ENCODE results near the gene C6orf136.

The C6orf136 gene, protein sequence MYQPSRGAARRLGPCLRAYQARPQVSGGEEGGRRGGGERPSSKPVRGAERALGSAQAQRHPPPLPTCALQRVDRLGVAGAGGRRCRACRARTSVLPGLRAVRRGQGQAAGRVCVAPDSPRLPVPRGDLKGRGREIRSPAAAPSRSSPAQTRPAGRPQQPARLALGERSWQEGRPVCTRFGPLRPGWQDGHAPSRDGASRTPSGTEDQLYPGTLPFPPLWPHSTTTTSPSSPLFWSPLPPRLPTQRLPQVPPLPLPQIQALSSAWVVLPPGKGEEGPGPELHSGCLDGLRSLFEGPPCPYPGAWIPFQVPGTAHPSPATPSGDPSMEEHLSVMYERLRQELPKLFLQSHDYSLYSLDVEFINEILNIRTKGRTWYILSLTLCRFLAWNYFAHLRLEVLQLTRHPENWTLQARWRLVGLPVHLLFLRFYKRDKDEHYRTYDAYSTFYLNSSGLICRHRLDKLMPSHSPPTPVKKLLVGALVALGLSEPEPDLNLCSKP

DNA sequence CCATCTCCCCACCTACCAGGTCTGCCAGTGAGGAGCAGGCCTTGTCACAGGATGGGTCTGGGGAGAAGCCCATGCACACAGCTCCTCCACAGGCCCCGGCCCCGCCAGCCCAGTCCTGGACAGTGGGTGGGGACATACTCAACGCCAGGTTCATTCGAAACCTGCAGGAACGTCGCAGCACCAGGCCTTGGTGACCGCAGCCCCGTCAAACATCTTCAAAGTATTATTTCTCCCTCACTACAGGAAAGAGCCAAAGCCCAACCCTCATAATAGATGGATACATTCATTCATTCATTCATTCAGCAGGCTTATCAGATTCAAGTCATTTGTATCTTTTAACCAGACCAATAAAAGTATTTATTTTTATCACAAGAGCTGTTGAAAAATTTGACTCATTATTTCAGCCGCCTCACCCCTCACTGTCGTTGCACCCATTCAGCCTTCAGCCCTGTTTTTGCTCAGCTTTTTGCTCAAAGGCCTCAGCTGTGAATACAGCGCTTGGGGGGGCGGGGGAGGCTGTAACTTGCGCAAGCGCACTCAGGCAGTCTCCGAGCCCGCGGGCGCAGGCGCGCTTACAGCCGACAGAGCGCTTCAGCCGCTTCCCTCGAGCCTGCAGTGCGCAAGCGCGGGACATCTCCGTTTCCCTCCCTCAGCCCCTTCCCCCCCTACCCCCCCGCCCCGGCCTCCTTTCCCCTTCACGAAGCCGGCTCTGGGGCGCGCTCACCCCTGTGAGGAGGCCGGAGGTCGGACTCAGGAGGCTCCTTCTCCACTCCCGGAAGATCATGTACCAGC, at the start of gene C6orf136:
TSS of gene C6orf136 (plus strand) at position 684 of the 792 bp plus-strand sequence. CDS start at position 783, 99 bp downstream.
- peak; percentile 83 for DNase-seq

DNA sequence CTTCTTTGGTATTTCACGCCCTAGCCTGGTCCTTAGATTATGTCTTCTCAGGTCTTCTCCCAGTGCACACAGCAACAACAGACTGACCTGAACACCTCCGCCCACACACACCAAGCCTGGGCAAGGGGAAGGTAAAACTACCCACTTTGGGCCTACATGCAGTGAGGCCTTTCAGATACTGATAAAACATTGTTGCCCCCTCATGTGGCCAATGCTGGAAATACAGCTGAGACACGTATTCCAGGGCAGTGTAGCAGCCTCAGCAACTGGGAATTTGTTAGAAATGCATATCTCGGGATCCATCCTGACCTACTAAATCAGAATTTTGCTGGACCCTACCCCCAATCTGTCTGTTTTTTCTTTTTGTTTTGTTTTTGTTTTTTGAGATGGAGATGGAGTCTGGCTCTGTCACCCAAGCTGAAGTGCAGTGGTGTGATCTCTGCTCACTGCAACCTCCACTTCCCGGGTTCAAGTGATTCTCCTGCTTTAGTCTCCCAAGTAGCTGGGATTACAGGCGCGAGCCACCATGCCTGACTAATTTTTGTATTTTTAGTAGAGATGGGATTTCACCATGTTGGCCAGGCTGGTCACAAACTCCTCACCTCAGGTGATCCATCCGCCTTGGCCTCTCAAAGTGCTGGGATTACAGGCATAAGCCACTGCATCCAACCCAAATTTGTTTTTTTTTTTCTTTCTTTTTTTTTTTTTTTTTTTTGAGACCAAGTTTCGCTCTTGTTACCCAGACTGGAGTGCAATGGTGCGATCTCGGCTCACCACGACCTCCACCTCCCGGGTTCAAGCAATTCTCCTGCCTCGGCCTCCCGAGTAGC, 49.4 kb upstream of the C6orf136 start:
- DNase-seq: peak; percentile 34

DNA sequence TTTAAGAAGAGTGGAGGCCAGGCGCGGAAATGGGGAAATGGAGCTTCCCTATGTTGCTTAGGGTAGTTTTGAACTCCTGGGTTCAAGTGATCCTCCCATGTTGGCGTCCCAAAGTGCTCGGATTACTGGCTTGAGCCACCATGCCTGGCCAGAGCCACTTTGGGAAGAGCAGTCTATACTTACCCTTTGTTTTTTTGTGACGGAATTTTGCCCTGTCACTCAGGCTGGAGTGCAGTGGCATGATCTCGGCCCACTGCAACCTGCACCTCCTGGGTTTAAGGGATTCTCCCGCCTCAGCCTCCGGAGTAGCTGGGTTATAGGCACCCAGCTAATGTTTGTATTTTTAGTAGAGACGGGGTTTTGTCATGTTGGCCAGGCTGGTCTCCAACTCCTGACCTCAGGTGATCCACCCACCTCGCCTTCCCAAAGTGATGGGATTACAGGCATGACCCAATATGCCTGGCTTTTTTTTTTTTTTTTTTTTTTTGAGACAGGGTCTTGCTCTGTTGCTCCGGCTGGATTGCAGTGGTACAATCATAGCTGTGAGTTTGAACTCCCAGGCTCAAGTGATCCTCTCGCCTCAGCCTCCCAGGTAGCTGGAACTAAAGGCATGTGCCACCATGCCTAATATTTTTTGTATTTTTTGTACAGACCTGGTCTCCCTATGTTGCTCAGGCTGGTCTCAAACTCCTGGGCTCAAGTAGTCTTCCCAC, 47.9 kb upstream of the C6orf136 start:
- DNase-seq: no peak

DNA sequence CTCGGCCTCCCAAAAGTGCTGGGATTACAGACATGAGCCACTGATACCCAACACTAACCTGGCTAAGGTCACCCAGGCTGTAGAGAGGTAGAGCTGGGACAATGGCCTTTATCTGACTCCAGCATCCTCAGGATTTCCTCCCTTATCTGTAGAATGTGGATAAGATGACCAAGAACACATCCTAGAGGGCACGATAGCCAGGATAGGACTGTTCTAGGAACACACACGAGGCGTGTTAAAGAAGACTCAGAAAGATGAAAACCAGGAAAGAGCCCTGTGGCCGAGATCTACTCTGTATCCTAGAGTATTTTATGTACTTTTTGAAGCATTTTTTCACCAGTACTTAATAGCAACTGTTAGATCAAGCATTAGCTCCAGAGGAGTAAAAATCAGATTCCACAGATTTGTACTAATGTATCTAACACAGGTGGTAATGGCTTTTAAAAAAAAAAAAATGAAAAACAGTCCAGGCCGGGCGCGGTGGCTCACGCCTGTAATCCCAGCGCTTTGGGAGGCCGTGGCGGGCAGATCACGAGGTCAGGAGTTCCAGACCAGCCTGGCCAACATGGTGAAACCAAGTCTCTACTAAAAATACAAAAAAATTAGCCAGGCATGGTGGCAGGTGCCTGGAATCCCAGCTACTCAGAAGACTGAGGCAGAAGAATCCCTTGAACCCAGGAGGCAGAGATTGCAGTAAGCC, 47.2 kb upstream of the C6orf136 start:
- DNase-seq: no peak

DNA sequence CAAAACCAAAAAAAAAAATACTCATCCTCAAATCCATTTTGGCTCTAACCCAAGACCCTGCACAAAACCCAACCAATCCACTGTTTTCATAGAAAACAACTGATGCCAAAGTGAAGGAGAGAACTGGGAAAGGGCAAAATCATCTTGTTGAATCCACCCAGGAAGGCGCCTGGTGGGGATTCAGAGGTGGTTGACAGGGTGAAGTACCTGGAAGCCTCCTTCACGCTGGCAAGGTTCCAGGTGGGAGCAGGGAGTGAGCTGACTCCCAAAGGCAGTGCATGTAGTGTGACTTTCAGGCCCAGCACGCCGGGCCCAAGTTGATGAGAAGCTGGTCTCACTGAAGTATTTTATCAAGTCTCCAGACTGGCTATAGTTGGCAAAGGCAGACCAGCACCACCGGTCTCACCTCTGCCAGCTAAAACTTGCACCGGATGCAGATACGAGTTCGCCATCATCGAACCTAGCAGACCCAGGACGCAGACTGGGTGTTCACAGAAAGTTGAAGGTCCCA, 46.4 kb upstream of the C6orf136 start:
- no peak for DNase-seq

DNA sequence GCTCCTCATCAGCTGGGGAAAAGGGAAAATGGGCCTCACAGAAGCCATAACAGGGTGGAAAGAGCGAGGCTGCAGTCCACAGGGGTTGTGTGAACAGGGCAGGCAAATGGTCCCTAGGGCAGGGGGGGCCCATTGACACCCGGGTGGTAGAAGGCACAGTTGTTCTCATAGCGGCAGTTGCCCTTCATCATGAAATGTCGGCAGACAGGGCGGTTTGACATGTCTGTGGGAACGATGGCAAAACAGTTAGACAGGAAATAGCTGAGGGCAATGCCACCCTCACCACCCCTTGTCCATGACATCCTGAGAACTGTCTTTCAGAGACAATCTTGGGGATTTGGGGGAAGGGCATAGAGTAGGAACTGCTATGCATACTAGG, 45.5 kb upstream of the C6orf136 start:
- no peak for DNase-seq

DNA sequence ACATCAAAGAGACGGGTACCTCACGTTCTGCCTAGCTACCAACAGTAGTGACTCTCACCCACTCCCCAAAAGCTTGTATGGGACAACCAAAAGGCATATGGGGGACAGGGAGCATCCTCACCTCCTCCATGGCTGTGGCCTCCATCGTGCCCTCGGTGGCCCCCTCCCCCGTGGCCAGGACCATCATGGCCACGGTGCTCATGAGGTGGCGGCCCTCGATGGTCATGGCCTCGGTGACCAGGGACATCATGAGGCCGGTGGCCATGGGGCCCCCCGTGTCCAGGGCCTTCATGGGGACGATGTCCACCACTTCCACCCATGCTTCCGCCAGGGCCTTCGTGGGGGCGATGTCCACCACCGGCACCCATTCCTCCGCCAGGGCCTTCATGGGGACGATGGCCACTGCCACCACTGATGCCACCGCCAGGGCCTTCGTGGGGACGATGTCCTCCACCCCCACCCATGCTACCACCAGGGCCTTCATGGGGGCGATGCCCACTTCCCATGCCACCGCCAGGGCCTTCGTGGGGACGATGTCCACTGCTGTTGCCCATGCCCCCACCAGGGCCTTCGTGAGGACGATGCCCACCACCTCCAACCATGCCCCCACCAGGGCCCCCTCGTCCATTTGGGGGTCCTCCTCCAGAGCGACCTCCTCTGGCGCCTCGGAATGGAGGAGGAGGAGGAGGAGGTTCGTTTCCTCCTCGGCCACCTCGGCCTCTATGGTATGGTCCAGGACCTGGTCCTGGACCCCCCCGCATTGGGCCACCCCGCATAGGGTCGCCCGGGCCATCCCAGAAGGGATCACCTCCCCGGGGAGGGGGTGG, 44.9 kb upstream of the C6orf136 start:
- no peak for DNase-seq

DNA sequence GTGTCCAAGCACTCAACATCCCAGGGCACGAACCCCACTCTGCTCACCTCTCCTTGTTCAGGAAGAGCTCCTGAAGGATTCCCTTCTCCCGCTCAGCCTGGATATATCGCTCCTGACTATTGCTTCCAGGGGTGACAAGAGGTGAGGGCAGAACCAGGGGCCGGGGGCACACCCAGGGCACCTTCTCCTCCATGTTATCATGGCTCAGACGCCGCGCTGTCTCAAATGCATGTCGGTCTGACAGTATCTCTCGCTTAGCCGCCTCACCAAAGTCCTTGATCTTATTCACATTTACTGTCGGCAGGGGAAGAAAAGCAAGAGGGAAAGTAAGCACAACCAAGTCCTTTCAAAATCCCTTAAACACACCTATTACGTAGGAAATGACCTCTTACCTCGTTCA, 43.0 kb upstream of the C6orf136 start:
- DNase-seq: no peak

DNA sequence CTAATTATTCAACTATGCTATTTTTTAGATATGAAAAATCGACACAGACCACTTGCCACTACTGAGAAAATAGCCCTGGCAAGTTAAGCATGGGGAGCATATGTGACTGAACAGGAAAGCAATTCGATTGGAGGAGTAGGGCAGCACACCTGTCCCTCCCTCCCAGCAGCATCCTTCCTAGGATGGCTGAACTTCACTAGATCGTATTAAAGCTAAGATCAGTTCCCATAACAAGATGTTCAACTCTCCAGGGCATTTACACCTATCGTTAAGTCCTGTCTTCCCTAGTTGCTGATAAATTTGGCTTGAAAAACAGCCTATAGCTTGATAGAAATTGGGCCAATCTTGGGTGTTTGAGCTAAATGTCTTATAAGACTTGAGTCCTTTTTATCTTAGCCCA, 36.9 kb upstream of the C6orf136 start:
- no peak for DNase-seq

DNA sequence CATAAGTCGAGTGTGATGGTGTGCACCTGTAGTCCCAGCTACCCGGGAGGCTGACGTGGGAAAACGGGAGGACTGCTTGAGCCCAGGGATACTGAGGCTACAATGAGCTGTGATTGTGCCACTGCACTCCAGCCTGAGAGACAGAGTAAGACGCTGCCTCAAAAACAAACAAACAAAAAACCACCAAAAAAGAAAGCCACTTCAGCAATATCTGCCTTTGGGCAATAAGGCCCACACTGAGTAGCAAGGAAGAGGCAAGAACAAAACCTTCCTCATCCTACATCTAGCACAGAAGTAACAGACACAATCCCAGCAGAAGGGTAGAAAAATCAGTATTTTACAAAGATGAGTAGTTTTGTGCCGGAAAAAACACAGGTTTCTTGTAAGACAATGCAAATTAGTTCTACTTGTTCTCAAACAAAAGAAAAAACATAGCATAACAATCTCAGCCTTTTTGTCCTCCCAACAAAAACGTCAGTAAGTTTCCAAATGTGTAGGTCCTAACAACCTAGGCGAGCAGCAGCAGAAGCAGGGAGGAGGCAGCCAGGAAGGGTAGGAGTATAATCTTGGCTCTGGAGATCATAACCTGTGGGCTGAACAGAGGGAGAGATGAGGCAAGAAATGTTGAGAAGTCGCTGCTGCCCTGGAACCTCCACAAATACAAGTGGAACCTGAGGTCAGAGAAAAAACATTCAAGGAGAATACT, 35.6 kb upstream of the C6orf136 start:
- no peak for DNase-seq

DNA sequence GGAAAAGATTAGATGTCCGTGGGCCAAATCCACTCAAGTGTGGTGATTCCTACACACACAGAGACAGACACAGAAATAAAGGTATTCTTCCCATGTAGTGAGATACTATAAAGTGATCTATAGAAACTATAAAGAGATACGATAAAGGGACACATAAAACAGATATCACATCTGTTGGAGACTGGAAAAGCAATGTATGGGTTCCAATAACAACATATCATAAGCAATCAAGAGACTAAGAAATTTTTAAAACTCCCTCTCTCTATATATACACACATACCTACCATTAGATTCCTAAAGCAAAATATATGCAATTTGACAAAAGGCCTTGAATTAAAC, 35.1 kb upstream of the C6orf136 start:
- no peak for DNase-seq

DNA sequence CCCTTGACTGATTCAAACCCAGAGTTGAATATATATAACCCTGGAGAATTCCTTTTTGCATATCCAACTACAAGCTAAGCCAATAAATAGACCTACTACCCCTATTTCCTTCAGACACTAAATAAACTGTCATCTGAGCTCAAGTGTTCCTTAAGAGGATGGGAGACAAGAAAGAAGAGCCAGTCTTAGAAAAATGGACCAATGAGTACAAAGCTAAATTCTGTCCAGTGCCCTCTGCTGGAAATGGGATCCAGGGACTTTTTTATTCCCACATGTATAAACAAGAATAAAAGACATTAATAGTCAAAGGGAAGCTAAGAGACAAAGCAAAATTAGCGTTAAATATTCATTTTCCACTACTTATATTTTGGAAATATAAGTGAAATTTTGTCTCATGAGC, 34.7 kb upstream of the C6orf136 start:
- DNase-seq: no peak

DNA sequence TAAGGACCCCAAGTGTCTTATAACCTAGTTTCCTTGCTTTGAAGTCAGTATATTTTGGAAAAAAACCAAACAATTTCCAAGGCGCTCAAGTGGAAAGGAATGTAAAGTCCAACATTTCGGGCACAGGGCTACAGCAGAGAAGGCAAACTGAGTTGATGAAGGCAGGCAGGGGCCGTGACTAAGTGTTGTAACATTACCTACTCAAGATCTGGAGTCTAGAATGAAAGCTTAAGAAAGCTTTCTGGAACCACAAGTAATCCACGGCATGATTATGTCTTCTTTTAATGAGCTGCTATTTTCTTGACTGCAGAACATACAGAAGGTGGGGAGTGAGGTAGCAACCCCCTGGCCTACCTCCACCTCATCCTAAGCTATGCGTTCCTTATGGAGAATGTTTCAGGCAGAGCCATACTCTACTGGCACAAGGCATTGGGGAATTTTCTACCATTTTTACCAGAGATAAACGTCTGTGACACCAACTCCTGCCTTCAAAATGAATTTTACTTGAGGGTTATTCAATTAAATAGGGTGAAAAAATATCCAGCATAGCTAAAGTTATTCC, 34.2 kb upstream of the C6orf136 start:
- DNase-seq: no peak

DNA sequence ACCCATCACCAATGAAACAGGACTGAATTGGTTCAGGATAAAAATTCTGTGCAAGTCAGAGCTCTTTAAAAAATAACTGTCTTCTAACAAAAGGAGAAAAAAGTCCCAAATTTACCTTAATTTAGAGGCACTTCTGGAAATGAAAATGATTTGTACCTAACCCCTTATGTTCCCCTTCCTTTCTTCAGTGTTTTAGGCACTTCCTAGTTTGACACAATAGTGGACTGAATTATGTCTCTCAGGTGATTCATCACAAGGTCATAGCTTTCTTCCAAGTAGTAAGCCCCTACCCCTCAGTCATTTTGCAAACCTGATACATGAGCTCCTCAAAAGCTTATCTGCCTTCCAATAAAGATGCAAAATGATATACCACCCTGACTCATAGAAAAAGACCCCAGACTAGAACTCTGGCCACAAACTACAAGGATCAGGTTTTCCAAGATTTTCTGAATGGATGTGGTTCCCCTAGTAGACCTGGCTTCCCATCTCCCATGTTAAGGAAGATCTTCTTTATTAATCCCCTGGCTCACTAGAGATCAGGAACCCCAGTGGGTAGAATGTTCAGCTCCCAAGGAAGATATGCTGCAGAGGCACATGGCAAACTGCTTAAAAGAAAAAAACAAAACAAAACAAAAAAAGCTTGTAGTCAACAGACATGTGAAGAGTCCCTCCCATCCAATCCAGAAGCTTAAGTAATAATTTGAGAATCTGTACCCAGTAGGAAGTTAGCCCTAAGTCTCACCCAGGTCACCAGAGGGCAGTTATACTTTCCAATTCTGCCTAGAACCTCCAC, 33.5 kb upstream of the C6orf136 start:
- no peak for DNase-seq

DNA sequence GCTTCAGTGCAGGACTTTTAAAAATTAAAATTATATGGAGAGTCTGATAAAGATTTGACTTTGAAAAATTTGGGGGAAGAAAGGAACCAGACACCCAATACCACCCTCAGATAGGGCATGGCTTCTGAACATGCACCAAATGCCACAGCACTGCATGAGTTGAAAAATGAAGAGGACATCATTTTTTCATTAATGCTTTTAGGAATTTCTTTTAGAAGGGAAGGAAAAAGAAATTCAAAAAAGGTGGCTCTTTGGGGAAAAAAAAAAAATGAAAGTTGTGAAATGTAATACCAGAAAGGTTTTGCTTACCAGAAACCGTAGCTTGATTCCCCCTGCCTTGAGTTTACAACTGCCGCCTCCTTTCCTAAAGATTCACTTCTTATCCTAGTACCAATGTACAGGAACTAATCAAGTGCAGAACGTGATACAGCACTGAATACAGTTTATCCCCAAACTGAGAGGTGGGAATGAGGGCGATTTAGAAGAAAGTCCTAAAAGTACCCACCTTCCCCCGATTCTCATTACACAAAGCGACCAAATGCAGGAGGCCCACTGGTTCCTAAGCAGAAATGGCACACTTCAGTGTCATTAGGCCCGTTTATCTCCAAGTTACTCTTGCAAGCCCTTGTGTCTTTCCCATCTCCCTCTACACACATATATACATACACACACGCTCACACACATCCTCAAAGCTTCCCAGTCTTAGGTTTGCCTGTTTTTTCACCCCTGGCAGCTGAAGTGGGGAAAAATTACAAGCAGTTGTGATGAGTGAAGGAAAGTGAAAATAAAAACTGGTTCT, 32.7 kb upstream of the C6orf136 start:
- no peak for DNase-seq

DNA sequence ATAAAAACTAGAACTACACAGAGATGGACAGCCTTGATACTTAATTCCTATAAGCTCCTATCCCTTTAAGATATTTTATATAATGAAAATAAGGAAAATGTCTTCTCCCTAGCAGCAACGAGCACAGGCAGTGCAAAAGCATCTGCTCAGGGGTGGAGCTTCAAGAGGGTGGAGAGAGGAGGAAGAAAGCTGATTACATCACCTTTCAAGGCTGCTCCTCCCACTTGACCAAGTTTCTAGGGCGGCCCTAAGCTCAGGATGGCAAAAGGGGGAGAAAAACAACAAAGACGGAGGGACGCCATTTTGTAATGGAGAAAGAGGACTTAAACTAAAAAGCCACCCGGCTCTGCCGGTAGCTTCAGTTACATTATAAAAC, 32.1 kb upstream of the C6orf136 start:
- DNase-seq: peak; percentile 94

DNA sequence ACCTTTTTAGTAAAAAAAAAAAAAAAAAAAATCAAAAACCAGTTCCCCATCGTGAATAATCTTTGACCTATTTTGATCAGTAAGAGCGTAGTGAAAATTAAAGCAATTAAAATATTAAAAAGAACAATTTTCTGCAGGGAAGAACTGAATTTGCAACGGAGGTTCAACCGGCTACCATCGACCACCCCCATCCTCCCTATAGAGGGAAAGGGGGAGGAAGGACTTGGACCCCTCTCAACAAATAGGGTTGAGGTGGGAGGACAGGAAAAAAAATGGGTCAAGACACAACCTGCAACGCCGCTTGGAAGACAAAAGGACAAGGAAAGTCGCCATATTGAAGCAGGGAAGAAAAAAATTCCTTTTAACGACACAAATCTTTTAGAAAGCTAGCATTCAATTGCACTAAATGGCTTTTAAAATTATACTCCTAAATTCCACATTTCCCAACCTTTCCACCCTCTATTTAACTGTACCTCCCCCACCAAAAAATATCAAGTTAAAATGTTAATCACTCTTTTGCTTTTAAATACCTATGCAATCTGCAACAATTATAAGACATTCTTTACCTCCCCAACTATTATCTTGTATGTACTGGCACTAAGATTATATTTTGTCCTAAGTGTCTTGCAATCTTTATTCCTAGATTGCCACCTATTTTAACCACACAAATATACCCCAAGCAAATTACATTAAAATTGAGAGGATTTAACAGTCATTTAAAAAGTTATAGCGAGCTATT, 31.5 kb upstream of the C6orf136 start:
- DNase-seq: peak; percentile 77
